Vagina (tissue), 2 donors: ENCODE measurements around the gene SMG6.

Source experiments
- CTCF ChIP-seq, 3 experiments: fragments of 450-650 bp in 2 of 3; fragments of 200-600 bp in 1 of 3; sonication (generic) in 1 of 3; IDR thresholded peaks; one replicate each; pipeline ENCODE4 v1.5.1; 2017 to 2019; ENCODE audit warnings: antibody characterized with exemption in 3 of 3, mild to moderate bottlenecking in 2 of 3, moderate library complexity in 2 of 3
- POLR2AphosphoS5 ChIP-seq, 2 donors: sonication (generic); formaldehyde crosslinking; IDR thresholded peaks; one replicate each; pipeline ENCODE4 v1.9.0; 2017; ENCODE audit warnings: antibody characterized with exemption in 2 of 2, mild to moderate bottlenecking in 2 of 2, low read depth in 1 of 2; ENCODE audit not compliant: insufficient read depth in 1 of 2

GRCh38 chr17:2170023-2170422 lies 133.6 kb downstream of the SMG6 start:
- TF ChIP-seq CTCF (IDR thresholded peaks at IDR 0.05) (no peak), POLR2AphosphoS5 (IDR thresholded peaks at IDR 0.05; ENCODE audit: insufficient read depth in 1 of 2, low read depth in 1 of 2) (no peak)
